H4 (cell line): Measurements from ENCODE around the gene MLX. TPM values are rescaled to one million over a fixed set of nuclear protein-coding genes. Genes with fewer than 3 reads are reported as not detected.
"Not testable (repeated sequence)": the region's sequence is repeated elsewhere in the genome, so short reads cannot be mapped to it uniquely, and the experiment has no call there.

ENCODE experiments used
- DNase-seq: peaks from one replicate; pipeline ENCODE4 v3.0.0-alpha.2; 2015; ENCODE audit warnings: low spot score
- total RNA-seq: library from RNA; depleted of rRNA; stranded (reverse); fragments of >200 nt; shearing (Covaris generic); gene quantifications from 2 replicates; pipeline ENCODE4 v1.2.3, GENCODE V29; 2014; rRNA removed

The MLX gene
- total RNA-seq, 1 experiment from 2014 or later: 31.9 TPM

DNA sequence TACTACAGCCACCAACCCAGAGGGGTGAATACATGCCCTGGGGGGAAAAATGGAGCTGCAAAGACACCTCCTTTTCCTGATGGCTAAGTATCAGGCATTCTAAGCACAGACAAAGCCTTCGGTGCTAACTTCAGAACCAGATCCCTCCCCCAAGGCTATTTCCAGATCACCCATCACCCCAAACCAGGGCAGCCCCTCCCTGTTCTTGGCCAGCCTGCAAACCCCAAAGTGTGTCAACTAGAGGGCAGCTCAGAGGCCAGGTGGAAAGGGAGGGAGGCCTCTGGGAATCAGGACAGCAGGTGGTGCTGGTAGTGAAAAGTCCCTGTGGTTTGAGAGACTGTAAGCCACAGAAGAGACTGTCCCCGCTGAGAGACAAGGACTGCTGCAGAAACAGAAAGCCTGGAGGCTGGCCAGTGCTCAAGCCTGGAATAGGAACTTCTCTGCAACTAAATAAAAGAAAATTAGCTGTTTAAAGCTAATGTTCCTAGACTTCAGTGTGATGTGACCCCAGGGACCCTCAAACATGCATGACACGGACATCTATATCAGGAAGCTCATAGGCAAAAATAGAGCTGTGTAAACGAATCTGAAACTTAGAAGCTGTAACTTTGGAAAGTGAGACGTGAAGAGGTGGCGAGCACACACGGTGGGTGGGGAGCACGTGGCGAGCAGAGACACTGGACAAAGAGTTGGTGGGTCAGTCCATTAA is 51.7 kb downstream of the MLX start:
- DNase-seq: peak; percentile 68

DNA sequence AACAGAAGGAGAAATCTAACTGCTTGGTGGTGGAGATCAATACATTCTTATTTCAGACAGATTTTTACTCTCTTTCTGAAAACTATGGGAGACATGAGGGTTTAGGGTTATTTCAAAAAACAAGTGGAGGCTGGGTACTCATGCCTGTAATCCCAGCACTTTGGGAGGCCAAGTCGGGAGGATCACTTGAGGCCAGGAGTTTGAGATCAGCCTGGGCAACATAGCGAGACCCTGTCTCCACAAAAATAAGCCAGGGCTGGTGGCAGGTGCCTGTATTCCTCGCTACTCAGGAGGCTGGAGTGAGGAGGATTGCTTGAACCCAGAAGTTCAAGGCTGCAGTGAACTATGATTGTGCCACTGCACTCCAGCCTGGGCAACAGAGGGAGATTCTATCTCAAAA is 55.1 kb downstream of the MLX start:
- not testable (repeated sequence) for DNase-seq

Other genes with a start within 250 kb of the MLX start
- gene STAT3, start 178.7 kb upstream of the MLX start, total RNA-seq: 72.6 and 77.5 TPM in 2 replicates
- gene CAVIN1, start 143.8 kb upstream of the MLX start, total RNA-seq: 53.8 and 69.6 TPM in 2 replicates
- gene ATP6V0A1, start 108.2 kb upstream of the MLX start, total RNA-seq: 20.7 and 21.5 TPM in 2 replicates
- gene NAGLU, start 30.9 kb upstream of the MLX start, total RNA-seq: 18.7 and 35.1 TPM in 2 replicates
- gene HSD17B1, start 14.2 kb upstream of the MLX start, total RNA-seq: 0.47 and 0.48 TPM in 2 replicates
- 26.8 and 31.9 TPM in 2 replicates for gene COASY, start 5.0 kb upstream of the MLX start, total RNA-seq
- gene PSMC3IP, start 10.6 kb downstream of the MLX start, total RNA-seq: 11.9 and 12.6 TPM in 2 replicates
- gene RETREG3, start 42.3 kb downstream of the MLX start, total RNA-seq: 28.7 and 49.5 TPM in 2 replicates
- 74.3 and 92.3 TPM in 2 replicates for gene TUBG1, start 42.6 kb downstream of the MLX start, total RNA-seq
- 5.5 and 7.5 TPM in 2 replicates for gene TUBG2, start 92.2 kb downstream of the MLX start, total RNA-seq
- gene PLEKHH3, start 109.9 kb downstream of the MLX start, total RNA-seq: 3.3 and 5.9 TPM in 2 replicates
- 0.23 and 0.74 TPM in 2 replicates for gene CCR10, start 114.7 kb downstream of the MLX start, total RNA-seq
- 6.7 and 7.0 TPM in 2 replicates for gene CNTNAP1, start 115.4 kb downstream of the MLX start, total RNA-seq
- gene EZH1, start 177.9 kb downstream of the MLX start, total RNA-seq: 2.2 and 4.5 TPM in 2 replicates
- gene RAMP2, start 194.1 kb downstream of the MLX start, total RNA-seq: not detected in 2 replicates
- gene VPS25, start 206.3 kb downstream of the MLX start, total RNA-seq: 85.2 and 95.4 TPM in 2 replicates
- gene WNK4, start 213.5 kb downstream of the MLX start, total RNA-seq: not detected in 2 replicates
- gene COA3, start 231.6 kb downstream of the MLX start, total RNA-seq: 124 and 139 TPM in 2 replicates
- gene CNTD1, start 231.8 kb downstream of the MLX start, total RNA-seq: not detected in 2 replicates